Stimulated activated CD8-positive, alpha-beta memory T cell treated with anti-CD3 and anti-CD28 coated beads, Interleukin-15, amount 100 ng/mL, for 24 hours (primary cell): ENCODE measurements around the gene PNLIPRP1.

Source experiments
- DNase-seq: peaks from one replicate; pipeline ENCODE4 v3.0.0-alpha.2; 2020; ENCODE audit warnings: low read depth

PNLIPRP1 gene

DNA sequence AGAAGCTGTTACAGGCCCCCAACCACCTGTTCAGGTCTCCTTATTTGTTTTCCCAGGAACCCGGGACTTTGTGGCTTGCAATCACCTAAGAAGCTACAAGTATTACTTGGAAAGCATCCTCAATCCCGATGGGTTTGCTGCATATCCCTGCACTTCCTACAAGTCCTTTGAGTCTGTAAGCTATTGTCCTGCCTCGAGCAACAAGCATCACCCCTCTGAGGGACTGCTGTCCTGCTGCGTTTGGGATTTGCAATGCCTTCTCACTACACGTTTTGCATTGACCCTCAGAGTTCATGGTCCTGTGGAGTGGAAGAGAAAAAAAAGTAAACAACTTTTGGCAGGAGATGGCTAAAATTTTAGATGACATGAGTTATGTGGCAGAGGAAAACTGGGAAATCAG is 9.2 kb downstream of the PNLIPRP1 start:
- DNase-seq = no peak

GRCh38 chr10:116602648-116603400 is 12.1 kb downstream of the PNLIPRP1 start:
- DNase-seq = no peak

- no peak for DNase-seq
These were observed 15.3 kb downstream of the PNLIPRP1 start for GRCh38 chr10:116606061-116606483.

GRCh38 chr10:116607336-116607735 is 16.6 kb downstream of the PNLIPRP1 start:
- DNase-seq = no peak

DNA sequence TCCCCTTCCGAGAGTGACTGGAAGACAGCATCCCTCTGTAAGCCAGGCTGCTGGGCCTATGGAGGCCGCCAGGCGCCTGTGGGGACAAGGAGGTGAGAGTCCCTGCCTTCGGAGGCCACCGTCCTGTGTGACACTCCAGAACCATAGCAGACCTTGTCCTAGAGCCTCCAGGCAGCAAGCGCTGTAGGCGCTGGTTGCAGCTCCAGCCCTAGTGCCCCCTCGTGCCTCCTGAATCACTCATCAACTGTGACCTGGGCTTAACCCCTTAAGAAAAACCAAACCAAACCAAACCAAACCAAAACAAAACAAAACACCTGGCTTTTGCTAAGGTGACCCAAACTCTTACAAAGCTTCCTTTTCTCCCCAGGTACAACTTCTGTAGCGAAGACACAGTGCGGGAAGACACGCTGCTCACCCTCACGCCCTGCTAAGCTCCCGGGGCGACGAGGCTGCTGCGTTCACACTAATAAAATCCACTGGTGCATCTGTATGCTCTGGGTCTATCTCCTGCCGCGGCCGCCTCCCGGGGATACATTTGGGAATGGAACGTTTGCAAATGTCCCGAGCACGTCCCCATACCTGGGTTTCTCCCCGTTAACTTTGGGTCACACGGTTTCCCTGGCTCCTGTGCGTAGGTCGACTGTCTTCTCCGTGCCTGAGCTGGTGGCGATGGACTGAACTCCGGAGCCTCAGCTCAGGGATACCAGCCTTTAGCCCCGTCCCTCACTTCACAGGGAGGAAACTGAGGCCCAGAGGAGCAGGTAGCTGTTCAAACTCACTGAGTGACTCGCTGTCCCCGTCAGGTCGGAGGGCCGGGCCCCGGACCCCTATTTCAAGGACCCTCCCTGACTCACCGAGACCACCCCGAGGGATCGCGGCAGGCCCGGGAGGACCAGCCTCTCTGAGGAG is 18.2 kb downstream of the PNLIPRP1 start:
- no peak for DNase-seq

- no peak for DNase-seq
These were observed 19.8 kb downstream of the PNLIPRP1 start for GRCh38 chr10:116610443-116611152.

DNA sequence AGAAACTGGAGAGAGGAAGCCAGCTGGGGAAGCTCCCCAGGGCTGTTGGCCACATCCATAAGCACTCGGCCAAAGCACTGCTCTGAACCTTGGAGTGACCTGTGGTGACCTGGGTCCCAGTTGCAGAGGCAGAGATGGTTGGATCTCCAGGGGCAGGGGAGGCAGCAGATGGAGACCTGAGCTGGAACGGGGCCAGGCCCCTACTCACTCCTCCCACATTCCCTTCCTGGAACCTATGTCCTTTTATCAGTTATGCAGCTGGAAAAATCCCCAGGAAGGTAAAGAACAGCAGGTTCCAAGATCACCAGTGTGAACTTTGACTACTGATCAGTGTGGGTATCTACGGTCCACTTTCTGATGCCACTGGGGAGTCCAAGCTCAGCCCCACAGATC is 20.4 kb downstream of the PNLIPRP1 start:
- DNase-seq = no peak

- DNase-seq = no peak
These were observed 21.5 kb downstream of the PNLIPRP1 start for GRCh38 chr10:116612107-116612769.

DNA sequence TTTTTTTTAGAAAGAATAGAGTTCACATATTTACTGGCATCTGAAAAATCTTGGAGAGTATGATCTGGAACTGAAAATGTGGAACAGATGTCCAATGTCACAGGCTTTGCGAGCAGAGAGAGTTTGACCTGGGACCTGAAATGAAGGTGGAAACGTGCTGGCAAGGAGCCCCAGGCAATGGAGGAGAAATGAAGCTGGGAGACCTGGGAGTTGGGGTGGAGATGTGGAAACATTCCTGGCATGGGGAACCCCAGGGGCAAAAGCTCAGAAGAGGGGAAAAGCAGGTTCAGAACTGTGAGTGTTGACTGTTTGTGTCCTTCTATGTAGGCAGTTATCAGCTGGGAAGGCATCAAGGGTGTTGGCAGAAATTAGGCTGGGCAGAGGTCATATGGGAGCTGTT is 22.7 kb downstream of the PNLIPRP1 start:
- DNase-seq = no peak

GRCh38 chr10:116614796-116615195 is 24.0 kb downstream of the PNLIPRP1 start:
- DNase-seq = no peak

DNA sequence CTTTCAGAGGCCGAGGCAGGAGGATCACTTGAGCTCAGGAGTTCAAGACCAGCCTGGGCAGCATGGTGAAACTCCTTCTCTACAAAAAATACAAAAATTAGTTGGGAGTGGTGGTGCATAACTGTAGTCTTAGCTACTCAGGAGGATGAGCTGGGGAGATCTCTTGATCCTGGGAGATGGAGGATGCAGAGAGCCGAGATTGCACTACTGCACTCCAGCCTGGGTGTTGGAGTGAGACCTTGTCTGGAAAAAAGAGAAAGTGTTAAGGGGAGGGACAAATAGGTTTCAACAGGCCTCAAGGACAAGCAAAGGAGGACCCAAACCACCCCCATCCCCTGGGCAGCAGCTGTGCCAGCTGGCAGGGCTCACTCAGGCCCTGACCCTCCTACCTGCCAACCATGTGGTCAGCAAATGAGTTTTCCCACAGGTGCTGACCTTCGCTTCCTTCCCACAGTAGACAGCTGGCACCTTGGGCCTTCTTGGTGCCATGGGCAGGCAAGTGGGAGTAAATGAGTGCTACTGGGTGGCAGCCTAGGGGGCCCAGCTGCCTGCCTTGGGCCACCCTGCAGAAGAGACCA is 24.5 kb downstream of the PNLIPRP1 start:
- no peak for DNase-seq

DNA sequence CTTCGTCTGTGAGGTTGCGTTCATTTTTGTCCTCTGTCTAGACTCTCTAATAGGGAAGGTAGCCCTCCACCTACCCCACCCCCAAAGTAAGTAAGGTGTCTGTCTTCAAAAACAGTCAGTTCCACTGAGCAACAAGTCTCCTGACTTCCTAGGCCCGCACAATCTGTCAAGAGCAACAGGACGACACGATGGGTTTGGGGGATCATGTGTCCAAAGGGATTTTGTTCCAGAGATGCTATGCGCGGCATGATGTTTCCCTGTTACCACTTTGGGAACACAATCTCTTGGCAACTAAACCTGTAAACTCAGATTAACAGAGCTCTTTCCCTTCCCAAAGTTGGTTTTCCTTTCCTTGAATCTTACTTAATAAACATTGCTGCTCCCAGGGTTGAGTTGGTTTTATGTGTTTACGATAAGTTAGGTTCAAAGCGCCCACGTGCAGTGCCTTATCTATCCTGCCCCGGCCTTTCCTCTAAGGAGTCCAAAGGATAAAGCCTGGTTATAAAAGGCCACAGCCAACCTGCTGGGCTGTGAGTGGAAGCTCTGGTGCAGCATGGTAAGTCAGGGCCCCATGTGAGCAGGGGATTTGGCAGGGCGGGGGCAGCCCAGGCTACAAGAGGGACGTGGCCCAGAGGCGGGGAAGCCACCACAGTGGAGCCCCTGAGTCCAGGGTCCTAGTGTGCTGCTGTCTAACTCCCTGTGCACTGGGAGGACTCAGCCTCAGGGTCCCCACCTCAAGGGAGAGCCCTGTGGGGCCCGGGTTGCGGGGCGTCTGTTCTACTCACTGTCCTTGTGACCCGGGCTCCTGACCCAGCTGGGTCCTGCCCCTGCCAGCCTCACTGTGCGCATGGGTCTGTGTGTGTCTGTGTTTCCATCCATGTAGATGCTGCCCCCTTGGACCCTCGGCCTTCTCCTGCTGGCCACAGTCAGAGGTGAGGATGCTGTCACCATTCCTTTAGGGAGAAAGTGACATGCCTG is 30.0 kb downstream of the PNLIPRP1 start, which contains the start of gene PNLIPRP2:
TSS of gene PNLIPRP2 (plus strand) at position 531 of the 978 bp plus-strand sequence.
- no peak for DNase-seq

DNA sequence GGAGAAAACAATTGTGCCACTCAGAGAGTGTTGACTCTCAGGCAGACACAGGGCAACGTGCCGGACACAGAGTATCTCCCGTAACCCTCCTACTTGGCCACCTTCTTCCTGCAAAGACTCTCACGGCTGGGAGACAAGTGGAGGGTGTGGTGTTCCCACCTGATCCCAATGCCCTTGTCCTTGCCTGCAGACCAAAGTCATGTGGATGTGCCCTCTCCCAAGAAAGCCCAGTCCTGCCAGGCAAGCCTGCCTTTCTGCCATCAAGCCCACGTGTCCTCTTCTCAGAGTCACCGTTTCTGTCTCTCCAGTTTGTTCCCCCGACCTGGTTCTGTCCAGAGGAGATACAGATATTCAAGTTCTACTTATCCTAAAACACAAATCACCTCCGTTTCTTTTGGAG is 30.7 kb downstream of the PNLIPRP1 start:
- no peak for DNase-seq

DNA sequence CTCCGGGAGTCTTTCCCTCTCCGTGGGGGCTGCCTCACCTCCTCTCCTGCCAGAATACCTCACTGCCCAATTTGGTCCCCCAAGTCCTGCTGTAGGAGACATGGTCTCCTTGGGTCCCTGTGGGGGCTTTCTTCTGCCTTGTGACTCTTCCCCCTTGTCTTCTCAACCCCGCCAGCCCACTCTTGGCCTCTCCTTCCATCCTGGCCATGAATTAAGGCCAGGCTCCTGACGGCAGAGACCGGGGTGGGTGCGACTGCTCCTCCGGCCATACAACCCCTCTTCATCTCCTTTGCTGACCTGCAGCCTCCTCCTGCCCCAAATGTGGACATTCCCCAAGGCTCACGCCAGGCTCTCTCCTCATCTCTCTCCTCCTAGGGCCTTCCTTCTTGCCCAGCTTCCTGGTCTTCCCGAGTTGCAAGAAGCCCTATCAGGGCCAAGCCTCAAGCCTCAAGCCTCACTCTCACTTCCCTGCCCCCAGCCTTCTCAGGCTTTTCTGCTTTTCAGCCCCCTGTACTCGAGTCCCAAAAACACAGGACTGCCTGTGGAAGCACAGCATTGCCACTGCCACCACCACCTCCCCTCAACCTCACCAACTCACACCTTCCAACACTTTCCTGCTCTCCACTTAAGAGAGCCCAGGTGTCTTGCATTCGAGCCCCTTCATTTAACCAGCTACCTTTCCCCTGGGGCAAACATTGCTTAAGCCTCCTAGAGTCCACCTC is 31.3 kb downstream of the PNLIPRP1 start:
- no peak for DNase-seq

GRCh38 chr10:116625845-116626244 is 35.1 kb downstream of the PNLIPRP1 start:
- DNase-seq = no peak

DNA sequence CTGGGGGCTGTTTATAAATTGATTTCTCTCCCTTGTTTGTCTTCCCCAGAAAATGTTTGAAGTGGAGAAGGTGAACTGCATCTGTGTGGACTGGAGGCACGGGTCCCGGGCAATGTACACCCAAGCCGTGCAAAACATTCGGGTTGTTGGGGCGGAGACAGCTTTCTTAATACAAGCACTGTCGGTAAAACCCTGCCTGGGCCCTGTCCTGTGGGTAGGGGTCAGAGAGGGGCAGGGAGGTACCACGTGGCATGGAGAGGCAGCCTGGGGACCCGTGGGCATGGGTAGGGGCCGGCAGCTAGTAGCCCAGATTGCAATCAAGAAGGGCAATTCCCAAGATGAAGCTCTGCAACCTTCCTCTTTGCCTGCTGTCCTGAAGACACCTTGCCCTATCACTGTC is 36.1 kb downstream of the PNLIPRP1 start:
- no peak for DNase-seq

- no peak for DNase-seq
These were observed 36.7 kb downstream of the PNLIPRP1 start for GRCh38 chr10:116627386-116627933.

DNA sequence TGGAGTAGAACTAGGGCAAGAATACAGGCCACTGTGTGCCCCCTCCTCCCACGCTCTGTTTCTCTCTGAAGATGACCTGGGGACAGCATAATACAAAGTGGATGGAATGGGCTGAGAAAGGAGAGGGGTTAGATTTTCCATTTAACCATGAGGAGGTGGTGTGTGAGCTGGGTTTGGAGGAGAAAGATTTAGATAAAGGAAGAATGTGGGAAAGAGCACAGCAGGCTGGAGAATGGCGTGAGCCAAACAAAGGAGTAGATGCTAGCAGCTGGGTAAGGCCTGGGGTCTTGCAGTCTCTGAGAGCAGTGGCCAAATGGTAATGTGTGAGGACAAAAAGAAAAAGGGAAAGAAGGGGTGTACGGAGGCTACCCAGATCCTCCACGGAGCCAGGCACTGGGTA is 38.6 kb downstream of the PNLIPRP1 start:
- no peak for DNase-seq

DNA sequence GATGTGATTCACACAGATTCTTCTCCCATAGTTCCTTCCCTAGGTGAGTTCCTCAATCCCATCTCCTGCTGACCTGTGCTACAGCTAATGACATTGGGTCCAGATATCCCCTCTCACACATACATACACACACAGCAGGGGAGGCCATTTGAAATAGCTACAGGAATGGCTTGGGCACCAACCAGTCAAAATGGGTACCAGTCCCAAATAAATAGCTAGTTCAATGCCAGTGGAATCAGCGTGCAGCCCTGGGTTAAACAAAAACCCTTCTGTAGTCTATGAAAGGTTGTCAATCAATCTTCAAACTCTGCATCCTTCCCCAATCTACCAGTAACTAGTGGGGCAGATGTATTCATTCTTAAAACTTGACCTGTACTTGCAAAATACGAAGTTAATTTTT is 39.3 kb downstream of the PNLIPRP1 start:
- DNase-seq = no peak
